DOHH2 (cell line): ENCODE results near the gene MARF1.

ENCODE experiments used
- EZH2phosphoT487 ChIP-seq: fragments of 200-600 bp; sonication (generic); IDR thresholded peaks from 2 replicates; pipeline ENCODE4 v1.6.1; 2017; ENCODE audit warnings: borderline replicate concordance, mild to moderate bottlenecking, antibody characterized with exemption, low read length, moderate library complexity, mixed read lengths
- TF ChIP-seq, protein P1 (sequence below): fragments of 200-600 bp; sonication (generic); IDR thresholded peaks from one replicate; pipeline ENCODE4 v1.5.1; 2014; ENCODE audit warnings: antibody characterized with exemption, mild to moderate bottlenecking, low read depth, low read length; ENCODE audit not compliant: poor library complexity, severe bottlenecking

- TF ChIP-seq, protein P1, sequence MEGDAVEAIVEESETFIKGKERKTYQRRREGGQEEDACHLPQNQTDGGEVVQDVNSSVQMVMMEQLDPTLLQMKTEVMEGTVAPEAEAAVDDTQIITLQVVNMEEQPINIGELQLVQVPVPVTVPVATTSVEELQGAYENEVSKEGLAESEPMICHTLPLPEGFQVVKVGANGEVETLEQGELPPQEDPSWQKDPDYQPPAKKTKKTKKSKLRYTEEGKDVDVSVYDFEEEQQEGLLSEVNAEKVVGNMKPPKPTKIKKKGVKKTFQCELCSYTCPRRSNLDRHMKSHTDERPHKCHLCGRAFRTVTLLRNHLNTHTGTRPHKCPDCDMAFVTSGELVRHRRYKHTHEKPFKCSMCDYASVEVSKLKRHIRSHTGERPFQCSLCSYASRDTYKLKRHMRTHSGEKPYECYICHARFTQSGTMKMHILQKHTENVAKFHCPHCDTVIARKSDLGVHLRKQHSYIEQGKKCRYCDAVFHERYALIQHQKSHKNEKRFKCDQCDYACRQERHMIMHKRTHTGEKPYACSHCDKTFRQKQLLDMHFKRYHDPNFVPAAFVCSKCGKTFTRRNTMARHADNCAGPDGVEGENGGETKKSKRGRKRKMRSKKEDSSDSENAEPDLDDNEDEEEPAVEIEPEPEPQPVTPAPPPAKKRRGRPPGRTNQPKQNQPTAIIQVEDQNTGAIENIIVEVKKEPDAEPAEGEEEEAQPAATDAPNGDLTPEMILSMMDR = no peak
- TF ChIP-seq EZH2phosphoT487 = no peak
These were observed 97.4 kb downstream of the MARF1 start for GRCh38 chr16:15545544-15545943.
